GOT3 (cell line): ENCODE data around the gene LDLRAD4.

Experiments used
- DNase-seq: peaks from one replicate; lab custom pipeline; 2025; ENCODE audit warnings: mixed read lengths; lab: John Stamatoyannopoulos, UW

The LDLRAD4 gene

GRCh38 chr18:13550418-13551304, 332.1 kb downstream of the LDLRAD4 start:
- DNase-seq, result no peak

- DNase-seq, result no peak
Measured at GRCh38 chr18:13551305-13551603, 332.7 kb downstream of the LDLRAD4 start.

GRCh38 chr18:13551841-13552733, 333.5 kb downstream of the LDLRAD4 start:
- no peak for DNase-seq

DNA sequence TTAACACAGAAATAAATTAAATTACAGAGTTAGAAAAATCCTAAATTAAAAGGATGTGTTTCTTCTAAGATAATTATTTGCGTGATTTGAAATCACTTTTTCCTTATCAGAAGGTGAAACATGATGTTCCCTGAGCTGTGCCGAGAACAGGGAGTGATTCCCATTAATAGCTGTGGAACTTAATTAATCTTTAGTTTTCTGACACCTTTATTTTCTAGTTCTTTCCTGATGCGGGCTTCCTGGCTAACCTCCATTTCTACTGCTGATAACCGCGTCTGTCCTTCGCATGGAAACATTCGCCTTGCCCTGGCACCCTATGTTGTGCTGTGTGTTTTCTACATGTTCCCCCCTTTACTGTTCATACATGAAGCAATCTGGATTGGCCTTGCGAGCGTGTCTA, 334.9 kb downstream of the LDLRAD4 start:
- DNase-seq, result no peak

DNA sequence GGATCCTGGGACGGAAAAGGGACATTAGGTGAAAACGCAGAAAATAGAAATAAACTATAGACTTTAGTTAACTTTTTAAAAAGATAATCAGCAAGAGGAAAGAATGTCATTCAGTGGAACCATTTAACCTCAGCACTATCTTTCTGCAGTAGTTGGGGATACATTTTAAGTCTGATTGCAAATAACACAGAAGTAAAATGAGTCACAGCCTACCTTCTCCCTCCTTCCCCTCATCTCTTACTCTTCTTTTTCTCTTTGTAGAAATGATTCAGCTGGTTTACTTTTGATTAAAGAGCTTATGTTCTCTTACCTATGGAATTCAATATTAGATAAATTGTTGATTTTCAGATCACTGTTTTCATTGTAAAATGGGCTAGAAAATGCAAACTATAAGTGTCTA, 336.6 kb downstream of the LDLRAD4 start:
- no peak for DNase-seq

GRCh38 chr18:13555865-13556264, 337.3 kb downstream of the LDLRAD4 start:
- no peak for DNase-seq

DNA sequence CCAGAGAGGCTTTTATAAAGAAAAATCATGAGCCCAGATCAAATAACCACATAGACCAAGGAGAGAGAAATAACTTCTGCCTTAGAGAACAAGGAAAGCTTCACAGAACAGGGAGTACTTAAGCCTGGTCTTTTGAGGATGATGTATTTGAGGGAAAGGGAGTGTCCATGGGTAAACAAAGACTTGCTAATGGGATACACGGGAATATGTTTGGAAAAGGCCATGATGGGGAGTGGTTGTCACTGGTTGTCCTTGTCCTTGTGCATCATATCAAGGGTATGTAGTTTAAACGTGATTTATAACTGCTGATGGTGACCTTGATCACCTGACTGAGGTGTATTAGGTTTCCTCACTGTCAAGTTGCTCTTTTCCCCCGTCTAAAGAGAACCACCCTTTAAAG, 337.9 kb downstream of the LDLRAD4 start:
- DNase-seq, result no peak

GRCh38 chr18:13558124-13558523, 339.6 kb downstream of the LDLRAD4 start:
- no peak for DNase-seq

DNA sequence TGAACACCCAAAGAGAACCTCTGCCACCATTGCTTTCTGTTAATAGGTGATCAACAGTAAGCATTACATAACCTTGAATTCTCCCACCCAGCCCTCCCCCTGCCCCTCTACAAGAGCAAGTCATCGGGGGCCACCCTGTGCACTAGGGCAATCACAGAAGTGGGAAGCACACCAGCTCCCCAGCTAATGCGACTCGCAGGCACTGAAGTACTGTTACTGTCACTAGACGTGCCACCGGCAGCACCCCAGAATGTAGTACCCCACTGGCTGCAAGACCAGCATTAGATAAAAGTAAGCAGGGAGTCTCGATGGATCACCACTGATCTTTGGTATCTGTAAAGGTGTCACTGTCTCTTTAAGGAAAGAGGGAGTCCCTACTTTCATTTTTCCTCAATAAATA, 340.2 kb downstream of the LDLRAD4 start:
- DNase-seq, result no peak

GRCh38 chr18:13559754-13560153, 341.2 kb downstream of the LDLRAD4 start:
- DNase-seq, result no peak

DNA sequence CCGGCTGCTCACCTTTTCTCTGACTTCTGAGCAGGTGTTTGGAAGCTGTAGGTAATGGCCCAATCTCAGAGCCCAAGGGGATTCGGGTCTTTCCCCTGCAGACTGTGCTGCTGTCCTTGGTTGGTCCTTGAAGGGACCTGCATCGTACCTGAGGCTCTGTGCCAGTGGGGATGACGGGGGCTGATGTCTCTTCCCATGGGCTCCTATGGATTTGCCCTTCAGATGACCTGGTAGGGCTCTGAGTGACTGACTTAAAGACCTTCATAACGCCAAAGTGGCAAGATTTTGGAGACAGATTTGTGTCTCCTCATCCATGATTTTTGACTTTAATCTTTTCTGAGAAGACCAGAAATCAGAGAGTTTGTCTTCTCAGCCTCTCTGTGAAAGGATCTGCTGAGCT, 341.7 kb downstream of the LDLRAD4 start:
- DNase-seq, result no peak

- DNase-seq, result no peak
Measured at GRCh38 chr18:13562494-13563029, 344.0 kb downstream of the LDLRAD4 start.

GRCh38 chr18:13563390-13563805, 344.8 kb downstream of the LDLRAD4 start:
- DNase-seq, result no peak

- no peak for DNase-seq
Measured at GRCh38 chr18:13564579-13564978, 346.0 kb downstream of the LDLRAD4 start.

DNA sequence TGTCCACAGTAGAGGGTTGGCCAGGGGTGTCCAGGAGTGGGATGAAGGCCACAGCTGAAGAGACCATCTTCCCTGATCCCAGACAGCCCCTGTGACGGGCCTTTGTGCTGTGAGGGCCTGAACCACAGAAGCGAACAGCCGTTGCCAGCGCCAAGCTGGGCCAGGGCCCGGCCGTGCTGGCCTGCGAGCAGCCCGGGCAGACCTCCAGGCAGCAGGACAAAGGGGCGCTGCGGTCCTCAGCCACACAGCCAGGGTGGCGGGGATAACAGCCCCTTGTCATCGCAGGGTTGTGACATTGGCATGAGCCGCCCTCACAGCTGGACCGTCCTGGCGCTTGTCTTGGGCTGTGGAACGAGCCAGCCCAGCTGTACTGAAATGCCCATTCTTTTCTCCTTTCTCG, 346.7 kb downstream of the LDLRAD4 start:
- DNase-seq, result no peak

DNA sequence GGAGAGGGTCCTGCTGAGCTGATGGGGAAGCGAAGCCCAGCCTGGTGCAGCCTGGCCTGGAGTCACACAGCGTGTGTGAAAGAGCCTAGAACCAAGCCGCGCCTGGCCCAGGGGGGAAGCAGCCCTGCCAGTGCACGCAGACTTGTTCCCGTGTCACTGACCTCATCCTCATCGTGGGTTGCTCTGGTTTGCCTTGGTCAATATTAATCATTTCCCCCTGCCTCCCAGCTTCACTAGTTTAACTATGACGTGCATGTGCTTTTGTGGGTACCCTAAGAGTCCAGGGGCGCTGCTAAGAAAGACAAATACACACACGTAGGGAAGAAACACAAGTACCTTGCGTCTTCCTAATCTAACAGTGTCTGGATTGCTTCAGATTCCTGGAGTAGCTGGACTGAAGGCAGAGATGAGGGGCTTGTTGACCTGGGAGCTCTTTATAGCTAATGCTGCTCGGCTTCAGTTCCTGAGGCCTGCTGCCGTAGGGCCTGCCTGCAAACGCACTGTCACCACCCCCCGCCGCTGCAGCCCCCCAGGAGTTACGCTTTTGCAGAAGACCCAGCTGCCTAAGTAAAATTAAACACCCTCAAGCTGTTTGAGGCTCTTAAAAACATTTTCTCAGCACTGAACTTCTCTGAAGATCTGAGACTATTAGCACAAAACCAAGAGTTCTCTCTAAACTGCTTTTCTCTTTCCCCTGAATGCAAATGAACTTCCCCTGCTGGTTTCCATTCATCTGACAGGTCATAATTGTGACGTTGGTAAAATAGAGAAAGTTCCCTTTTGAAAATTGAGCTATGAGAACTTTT, 348.6 kb downstream of the LDLRAD4 start:
- no peak for DNase-seq

GRCh38 chr18:13568443-13569392, 350.2 kb downstream of the LDLRAD4 start:
- no peak for DNase-seq

- DNase-seq, result no peak
Measured at GRCh38 chr18:13570216-13570615, 351.7 kb downstream of the LDLRAD4 start.

- DNase-seq, result no peak
Measured at GRCh38 chr18:13570856-13571495, 352.4 kb downstream of the LDLRAD4 start.

DNA sequence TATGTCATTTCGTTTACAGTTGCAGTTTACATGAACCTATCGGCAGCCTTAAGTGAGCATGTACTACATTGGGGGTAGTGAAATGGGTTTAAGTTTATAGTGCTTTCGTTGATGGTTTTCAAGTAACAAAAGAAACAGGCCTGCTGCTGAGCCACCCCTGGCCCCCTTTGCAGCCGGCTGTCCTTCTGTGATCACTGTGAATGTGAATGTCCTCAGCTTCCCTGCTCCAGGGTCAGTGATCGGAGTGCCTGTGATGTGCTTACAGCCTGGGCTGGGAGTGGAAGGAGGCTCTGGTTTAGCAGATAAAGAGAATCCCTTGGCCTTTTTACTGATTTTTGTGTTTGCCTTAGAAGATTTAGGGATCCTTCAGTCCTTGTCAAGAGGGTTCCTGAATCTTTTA, 353.6 kb downstream of the LDLRAD4 start:
- no peak for DNase-seq
